HCT116 (cell line): ENCODE results near the gene DIDO1.

Source experiments
- CEBPB ChIP-seq: IDR thresholded peaks from 2 replicates; pipeline ENCODE4 v1.6.1; 2012; ENCODE audit warnings: low read depth
- ELF1 ChIP-seq: IDR thresholded peaks from 2 replicates; pipeline ENCODE4 v1.6.1; 2012; ENCODE audit warnings: low read depth, borderline replicate concordance
- EZH2 ChIP-seq: fragments of 200-600 bp; sonication (generic); IDR thresholded peaks from 2 replicates; pipeline ENCODE4 v1.6.1; 2017; ENCODE audit warnings: antibody characterized with exemption, mixed run types
- EZH2phosphoT487 ChIP-seq: fragments of 200-600 bp; IDR thresholded peaks from 2 replicates; pipeline ENCODE4 v1.6.1; 2018; ENCODE audit warnings: antibody characterized with exemption, borderline replicate concordance
- JUND ChIP-seq: IDR thresholded peaks from 2 replicates; pipeline ENCODE4 v1.6.1; 2012
- MAX ChIP-seq: IDR thresholded peaks from 2 replicates; pipeline ENCODE4 v1.6.1; 2012
- POLR2A ChIP-seq: IDR thresholded peaks from 2 replicates; pipeline ENCODE4 v1.7.0; 2011; ENCODE audit warnings: borderline replicate concordance; ENCODE audit not compliant: insufficient read depth, insufficient read length; ENCODE audit errors: extremely low read depth
- POLR2AphosphoS5 ChIP-seq: IDR thresholded peaks from 2 replicates; pipeline ENCODE4 v1.6.1; 2011; ENCODE audit warnings: mild to moderate bottlenecking, low read depth, low read length, moderate library complexity
- RAD21 ChIP-seq: IDR thresholded peaks from 2 replicates; pipeline ENCODE4 v1.6.1; 2012; ENCODE audit warnings: low read depth, mild to moderate bottlenecking
- TCF7L2 ChIP-seq: IDR thresholded peaks from 2 replicates; pipeline ENCODE4 v1.7.0; 2011; ENCODE audit warnings: borderline replicate concordance, inconsistent platforms; ENCODE audit not compliant: insufficient read depth, insufficient read length; ENCODE audit errors: extremely low read depth
- ZBTB33 ChIP-seq: IDR thresholded peaks from 2 replicates; pipeline ENCODE4 v1.6.1; 2011; ENCODE audit warnings: mild to moderate bottlenecking, low read length, moderate library complexity; ENCODE audit not compliant: insufficient replicate concordance; ENCODE audit errors: extremely low read depth
- ZFX ChIP-seq: fragments of 450-650 bp; IDR thresholded peaks from 2 replicates; pipeline ENCODE4 v1.6.1; 2017
- ZNF274 ChIP-seq: fragments of 200-500 bp; sonication (Bioruptor generic); IDR thresholded peaks from 2 replicates; pipeline ENCODE4 v1.6.1; 2014; ENCODE audit warnings: mild to moderate bottlenecking, low read depth, low read length, inconsistent platforms
- TF ChIP-seq, protein P1 (sequence below), 3 experiments: fragments of 200-600 bp in 1 of 3; sonication (generic) in 1 of 3; IDR thresholded peaks in 2 of 3; conservative IDR thresholded peaks in 1 of 3; 2 replicates each; pipeline ENCODE4 v1.5.1; 2012 to 2017; ENCODE audit warnings: low read depth in 2 of 3, low read length in 2 of 3, antibody characterized with exemption in 1 of 3, borderline replicate concordance in 1 of 3, control low read depth in 1 of 3, mild to moderate bottlenecking in 1 of 3, mixed read lengths in 1 of 3, mixed run types in 1 of 3, moderate library complexity in 1 of 3; ENCODE audit not compliant: insufficient read depth in 1 of 3

GRCh38 chr20:62854121-62854520, 72.2 kb downstream of the DIDO1 start:
- TF ChIP-seq ZBTB33: no peak
- TF ChIP-seq, protein P1, sequence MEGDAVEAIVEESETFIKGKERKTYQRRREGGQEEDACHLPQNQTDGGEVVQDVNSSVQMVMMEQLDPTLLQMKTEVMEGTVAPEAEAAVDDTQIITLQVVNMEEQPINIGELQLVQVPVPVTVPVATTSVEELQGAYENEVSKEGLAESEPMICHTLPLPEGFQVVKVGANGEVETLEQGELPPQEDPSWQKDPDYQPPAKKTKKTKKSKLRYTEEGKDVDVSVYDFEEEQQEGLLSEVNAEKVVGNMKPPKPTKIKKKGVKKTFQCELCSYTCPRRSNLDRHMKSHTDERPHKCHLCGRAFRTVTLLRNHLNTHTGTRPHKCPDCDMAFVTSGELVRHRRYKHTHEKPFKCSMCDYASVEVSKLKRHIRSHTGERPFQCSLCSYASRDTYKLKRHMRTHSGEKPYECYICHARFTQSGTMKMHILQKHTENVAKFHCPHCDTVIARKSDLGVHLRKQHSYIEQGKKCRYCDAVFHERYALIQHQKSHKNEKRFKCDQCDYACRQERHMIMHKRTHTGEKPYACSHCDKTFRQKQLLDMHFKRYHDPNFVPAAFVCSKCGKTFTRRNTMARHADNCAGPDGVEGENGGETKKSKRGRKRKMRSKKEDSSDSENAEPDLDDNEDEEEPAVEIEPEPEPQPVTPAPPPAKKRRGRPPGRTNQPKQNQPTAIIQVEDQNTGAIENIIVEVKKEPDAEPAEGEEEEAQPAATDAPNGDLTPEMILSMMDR (IDR thresholded peaks at IDR 0.05 in 2 of 3, conservative IDR thresholded peaks at IDR 0.05 in 1 of 3; ENCODE audit: borderline replicate concordance in 1 of 3, insufficient read depth in 1 of 3, low read depth in 2 of 3, low read length in 2 of 3): no peak
- TF ChIP-seq POLR2A: no peak
- no peak for TF ChIP-seq MAX
- TF ChIP-seq CEBPB: no peak
- TF ChIP-seq EZH2: no peak
- no peak for TF ChIP-seq JUND
- TF ChIP-seq ELF1: no peak
- TF ChIP-seq POLR2AphosphoS5: no peak
- no peak for TF ChIP-seq ZNF274
- TF ChIP-seq TCF7L2: no peak
- no peak for TF ChIP-seq RAD21
- no peak for TF ChIP-seq EZH2phosphoT487
- TF ChIP-seq ZFX: no peak
